Embryonic facial prominence (tissue), 1 donor: ENCODE measurements around the gene ILRUN.
"Not testable (repeated sequence)": the region's sequence is repeated elsewhere in the genome, so short reads cannot be mapped to it uniquely, and the experiment has no call there.

Experiments
- DNase-seq: peaks from one replicate; pipeline ENCODE4 v3.0.0-alpha.2; 2016; ENCODE audit errors: extremely low spot score

Gene ILRUN

DNA sequence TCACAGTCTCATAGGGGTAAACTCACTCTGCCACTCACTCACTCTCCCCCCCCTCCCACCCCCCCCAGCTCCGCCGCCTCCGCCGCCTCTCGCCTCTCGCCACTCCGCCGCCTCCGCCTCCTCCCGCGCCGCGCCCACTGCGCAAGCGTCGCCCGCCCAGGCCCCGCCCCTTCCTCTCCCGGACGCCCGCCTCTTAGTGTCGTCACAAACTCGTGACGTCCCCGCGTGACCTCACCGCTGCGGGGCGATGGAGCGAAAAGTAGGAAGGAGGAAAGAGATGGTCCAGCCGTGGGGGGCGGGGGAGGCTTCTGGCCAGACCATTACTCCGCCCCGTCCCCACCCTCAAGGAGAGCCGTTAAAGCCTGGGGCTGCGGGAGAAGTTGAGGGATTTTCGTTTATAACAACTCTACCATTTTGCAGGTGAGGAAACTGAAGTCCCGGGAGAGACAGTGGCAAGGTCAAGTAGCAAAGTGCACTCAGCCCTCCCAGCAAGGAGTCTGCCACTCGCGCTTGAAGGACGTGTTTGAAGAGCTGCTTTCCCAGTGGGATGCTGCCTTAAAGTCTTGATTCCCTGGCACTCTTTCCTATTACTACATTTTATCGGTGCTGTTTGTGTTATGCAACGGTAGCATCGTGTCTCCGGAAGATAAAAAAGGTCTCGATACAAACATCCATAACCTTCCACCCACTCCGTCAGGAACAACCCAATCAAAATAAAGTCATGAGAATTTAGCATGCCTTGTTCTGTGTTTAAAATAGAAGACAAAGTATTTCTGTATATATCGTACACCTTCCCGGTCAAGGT, at the start of gene ILRUN:
ILRUN (minus strand) TSS at position 29 of the 805 bp plus-strand sequence. CDS start 164 bp downstream, outside the sequence.
- peak; percentile 87 for DNase-seq

DNA sequence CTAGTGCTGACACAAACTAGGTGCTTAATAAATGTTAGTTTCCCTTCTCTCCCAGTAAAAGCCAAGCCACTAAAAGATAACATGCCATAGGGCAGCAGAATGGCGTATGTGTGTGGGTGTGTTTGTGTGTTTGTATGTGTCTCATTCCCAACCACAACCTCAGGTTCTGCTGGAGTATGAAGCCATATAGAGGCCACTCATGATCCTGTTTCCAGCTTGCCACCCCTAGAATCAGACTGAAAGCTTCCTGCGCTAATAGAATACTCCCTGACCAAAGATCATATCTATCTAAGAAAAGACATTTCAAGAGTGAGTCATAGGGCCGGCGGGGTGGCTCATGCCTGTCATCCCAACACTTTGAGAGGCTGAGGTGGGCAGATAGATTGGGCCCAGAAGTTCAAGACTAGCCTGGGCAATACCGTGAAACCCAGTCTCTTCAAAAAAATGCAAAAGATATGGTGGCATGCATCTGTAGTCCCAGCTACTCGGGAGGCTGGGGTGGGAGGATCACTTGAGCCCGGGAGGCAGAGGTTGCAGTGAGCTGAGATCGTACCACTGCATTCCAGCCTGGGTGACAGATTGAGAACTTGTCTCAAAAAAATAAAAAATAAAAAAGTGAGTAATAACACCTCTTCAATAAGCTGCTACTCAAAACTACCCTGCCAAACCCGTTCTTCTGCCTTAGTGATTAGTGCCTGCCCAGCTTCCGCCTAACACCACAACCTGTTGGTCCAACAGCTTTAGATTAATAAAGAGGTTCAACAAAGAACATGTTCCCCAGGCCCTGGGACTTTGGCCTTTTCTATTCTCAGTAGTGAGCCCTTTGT, 48.9 kb upstream of the ILRUN start:
- no peak for DNase-seq

DNA sequence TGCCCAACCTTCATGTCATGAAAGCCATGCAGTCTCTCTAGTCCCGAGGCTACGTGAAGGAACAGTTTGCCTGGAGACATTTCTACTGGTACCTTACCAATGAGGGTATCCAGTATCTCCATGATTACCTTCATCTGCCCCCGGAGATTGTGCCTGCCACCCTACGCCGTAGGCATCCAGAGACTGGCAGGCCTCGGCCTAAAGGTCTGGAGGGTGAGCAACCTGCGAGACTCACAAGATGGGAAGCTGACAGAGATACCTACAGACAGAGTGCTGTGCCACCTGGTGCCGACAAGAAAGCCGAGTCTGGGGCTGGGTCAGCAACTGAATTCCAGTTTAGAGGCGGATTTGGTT, 47.7 kb upstream of the ILRUN start:
- not testable (repeated sequence) for DNase-seq

DNA sequence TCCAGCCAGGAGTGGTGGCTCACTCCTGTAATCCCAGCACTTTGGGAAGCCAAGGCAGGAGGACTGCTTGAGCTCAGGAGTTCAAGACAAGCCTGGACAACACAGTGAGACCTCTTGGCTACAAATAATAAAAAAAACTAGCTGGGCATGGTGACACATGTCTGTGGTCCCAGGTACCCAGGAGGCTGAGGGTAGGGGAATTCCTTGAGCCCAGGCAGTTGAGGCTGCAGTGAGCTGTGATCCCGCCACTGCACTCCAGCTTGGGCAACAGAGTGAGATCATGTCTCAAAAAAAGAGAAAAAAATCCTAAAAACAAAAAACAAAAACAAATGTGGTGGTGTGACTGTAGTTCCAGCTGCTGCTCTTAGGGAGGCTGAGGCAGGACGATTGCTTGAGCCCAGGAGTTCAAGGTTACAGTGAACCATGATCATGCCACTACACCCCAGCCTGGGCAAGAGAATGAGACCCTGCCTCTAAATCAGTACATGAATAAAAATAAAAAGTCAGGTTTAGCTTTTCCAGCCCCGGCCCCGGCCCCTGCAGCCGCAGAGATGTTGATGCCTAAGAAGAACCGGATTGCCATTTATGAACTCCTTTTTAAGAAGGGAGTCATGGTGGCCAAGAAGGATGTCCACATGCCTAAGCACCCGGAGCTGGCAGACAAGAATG, 47.2 kb upstream of the ILRUN start:
- DNase-seq, result no peak

DNA sequence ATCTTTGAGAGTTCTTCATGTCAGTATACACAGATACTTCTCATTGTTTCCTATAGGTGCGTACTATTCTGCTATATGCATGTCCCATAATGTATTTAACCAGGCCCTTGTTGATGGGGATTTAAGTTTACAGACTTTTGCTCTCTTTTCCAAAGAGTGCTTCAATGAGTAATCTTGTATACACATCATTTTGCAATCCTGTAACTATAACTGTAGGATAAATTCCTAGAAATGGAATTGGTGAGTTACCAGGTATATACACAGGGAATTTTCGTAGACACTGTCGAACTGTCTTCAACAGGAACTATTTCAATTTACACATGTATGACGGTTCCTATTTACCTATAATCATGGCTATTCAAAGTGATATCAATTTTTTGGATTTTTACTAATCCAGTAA, 45.5 kb upstream of the ILRUN start:
- DNase-seq, result no peak

DNA sequence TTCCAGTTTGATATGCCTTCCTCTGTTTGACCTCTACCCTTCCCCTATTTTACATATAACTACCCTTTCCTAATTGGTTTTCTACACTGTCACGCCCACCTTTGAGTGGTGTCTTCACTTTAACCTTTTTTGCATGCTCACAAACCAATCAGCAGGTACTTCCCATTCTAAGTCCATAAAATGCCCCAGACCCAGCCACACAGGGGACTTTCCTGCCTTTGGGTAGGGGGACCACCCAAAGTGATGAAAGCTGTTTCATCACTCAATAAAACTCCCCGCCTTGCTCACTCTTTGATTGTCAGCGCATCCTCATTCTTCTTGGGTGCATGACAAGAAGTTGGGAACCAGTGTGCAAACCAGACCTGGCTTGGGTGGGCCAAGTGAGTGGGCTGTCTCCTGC, 40.3 kb upstream of the ILRUN start:
- DNase-seq, result no peak

DNA sequence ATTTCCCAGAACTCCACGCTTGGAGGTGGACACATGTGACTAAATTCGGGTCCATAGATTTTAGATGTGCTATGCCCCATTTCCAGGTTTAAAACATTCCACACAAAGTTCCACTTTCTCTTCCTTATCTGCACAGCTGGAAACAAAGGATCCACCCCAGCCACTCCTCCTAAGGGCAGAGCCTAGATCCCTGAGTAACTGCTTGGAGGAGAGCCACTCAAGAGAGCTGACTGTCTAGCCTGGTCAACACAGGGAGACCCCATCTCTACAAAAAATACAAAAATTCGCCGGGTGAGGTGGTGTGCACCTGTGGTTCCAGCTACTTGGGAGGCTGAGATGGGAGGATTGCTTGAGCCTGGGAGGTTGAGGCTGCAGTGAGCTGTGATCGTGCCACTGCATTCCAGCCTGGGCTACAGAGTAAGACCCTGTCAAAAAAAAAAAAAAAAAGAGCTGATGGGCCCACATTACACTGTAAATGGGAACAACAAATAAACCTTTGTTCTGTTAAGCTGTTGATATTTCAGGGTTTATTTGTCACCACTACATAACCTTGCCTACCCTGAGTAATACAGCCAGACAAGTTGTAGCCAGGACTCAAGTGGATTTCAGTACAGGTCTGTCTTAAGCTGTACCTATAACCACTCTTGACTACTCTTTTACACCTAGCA, 35.0 kb upstream of the ILRUN start:
- no peak for DNase-seq

DNA sequence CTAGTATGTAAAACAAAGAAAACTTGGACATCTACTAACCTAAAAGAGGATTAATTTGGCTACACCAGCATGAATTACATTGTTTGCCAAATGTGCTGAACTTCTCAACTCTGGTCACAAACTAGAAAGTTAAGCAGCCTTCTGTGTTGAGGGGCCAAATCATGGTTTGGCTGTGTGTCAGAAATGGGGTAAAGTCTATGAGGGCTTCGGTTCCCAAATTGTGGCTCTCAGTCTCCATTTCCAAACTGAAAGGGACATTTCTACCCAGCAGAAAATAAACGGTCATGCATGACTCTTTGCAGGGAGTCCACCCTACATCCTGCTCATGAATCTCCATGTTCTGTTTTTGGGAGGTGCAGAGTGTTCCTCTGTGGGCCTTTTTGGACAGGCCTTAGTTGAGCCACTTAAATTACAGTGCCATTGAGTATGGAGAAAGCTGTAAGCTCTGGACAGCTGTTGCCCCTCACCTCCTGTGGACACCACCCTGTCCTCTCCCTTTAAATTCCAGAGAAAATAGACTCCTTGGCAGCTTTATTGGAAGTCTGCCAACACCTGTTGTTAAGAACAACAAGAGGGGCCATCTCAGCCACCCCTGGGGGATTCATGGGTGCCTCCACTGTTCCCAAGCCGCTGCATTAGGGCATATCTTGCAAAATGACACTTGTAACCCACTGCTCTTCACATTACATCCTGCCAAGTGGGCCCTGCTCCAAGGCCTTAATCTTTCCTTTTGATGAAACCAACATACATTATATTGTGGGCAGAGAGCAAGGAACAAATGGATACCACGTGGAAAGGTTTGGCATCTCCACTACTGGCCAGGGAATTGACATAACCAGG, 33.3 kb upstream of the ILRUN start:
- no peak for DNase-seq

DNA sequence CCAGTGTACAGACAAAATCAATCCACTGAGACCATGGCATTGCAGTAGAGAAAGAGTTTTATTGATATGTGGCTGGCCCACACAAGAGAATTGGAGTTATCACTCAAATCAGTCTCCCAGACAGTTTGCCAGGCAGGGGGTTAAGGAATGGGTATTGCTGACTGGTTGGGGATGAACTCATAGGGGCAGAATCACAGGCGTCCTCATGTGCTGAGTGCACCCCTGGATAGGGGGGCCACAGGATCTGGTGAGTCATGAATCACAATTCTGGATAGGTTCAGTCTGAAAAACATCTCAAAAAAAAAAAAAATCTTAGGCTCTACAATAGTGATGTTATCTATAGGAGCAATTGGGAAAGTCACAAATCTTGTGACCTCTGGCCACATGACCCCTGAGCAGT, 29.5 kb upstream of the ILRUN start:
- no peak for DNase-seq

DNA sequence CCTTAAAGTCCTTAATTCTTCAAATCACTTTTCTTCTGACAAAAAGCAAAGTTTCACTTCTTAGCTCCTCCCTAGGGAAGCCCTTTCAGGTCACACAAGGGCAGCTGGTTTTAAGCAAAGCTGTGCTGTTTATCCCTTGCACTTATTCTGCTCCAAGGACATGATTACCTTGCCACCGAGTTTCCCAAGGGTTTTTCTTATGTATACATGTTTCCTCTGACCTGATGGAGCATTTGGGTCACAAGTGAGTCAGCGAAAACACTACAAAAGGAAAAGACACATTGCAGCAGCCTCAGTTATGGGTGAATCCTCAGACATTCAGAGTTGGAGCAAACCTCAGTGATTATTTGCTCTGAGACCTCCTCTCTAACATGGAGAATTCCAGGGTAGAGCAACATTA, 26.6 kb upstream of the ILRUN start:
- no peak for DNase-seq

DNA sequence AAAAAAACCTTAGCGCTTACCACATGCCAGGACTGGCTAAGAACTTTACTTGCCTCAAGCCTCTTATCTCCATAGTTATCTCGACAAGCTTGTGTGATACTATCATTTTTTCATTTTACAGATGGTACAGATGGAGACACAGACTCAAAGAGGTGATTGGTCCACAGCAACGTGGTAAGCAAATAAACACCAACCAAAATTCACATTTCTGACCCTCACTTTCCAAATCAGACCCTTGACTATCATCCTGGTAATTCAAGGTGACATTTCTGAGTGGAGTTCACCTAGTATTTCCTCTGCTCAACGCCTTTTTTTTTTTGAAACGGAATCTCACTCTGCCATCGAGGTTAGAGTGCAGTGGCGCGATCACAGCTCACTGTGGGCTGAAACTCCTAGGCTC, 25.9 kb upstream of the ILRUN start:
- DNase-seq, result no peak

DNA sequence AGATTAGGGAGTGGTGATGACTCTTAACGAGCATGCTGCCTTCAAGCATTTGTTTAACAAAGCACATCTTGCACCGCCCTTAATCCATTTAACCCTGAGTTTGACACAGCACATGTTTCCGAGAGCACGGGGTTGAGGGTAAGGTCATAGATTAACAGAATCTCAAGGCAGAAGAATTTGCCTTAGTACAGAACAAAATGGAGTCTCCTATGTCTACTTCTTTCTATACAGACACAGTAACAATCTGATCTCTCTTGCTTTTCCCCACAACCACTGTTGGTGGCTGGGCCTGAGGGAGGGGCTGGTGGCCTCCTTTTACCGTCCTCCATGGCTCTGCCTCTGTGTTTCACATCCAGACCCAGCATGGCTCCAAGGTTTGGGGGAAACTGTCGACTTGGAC, 23.6 kb upstream of the ILRUN start:
- DNase-seq, result not testable (repeated sequence)

DNA sequence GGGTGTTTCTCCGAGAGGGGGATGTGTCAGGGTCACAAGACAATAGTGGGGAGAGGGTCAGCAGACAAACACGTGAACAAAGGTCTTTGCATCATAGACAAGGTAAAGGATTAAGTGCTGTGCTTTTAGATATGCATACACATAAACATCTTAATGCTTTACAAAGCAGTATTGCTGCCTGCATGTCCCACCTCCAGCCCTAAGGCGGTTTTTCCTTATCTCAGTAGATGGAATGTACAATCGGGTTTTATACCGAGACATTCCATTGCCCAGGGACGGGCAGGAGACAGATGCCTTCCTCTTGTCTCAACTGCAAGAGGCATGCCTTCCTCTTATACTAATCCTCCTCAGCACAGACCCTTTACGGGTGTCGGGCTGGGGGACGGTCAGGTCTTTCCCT, 23.1 kb upstream of the ILRUN start:
- DNase-seq, result not testable (repeated sequence)

DNA sequence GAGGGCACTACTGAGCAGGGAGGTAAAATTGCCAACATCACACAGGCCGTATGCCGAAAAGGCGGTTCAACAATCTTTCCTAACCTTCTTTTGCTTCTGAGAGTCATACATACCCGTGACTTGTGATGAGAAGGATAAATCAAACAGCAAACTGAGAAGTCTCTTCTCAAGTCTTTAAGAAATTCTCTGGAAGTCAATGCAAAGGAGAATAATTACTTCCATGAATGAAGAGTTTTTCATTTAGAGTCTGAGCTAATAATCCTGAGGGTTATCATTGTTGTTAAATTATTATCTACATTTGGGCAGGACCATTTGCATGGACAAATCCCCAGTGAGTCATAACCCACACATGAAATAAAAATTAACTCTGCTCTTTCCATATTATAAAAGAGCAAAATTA, 22.4 kb upstream of the ILRUN start:
- DNase-seq, result no peak

DNA sequence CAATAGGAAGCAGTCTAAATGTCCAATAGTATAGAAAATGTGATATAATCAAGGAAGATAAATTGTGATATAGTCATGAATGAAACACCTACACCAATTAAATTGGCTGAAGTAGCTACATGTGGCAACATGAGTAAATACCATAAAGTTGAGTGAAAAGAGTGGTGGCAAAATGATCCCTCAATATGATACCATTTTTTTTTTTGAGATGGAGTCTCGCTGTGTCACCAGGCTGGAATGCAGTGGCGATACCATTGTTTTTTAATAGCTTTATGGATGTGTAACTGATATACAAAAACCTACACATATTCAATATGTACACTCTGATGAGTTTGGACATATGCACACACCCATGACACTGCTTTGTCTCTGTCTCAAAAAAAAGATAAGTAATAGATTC, 20.9 kb upstream of the ILRUN start:
- DNase-seq, result no peak

DNA sequence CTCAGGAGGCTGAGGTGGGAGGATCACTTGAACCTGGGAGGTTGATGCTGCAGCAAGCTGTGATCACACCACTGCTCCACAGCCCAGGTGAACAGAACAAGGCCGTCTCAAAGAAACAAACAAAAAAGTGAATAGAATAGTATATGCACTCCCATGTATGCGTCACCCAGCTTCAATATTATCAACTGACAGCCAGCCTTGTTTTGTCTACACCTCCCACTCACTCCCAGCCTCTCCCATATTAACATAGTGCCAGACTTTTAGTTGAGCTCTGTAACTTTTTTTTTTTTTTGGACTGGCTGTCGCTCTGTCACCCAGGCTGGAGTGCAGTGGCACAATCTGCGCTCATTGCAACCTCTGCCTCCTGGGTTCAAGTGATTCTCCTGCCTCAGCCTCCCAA, 18.1 kb upstream of the ILRUN start:
- DNase-seq, result no peak

DNA sequence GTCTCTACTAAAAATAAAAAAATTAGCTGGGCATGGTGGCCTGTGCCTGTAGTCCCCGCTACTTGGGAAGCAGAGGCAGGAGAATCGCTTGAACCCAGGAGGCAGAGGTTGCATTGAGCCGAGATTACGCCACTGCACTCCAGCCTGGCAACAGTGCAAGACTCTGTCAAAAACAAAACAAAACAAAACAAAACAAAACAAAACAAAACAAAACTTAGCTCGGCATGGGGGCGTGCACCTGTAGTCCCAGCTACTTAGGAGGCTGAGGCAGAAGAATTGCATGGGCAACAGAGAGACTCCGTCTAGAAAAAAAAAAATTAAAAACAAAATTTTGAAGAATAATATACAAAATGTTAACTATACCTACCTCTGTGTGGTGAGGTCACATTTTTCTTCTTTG, 16.3 kb upstream of the ILRUN start:
- not testable (repeated sequence) for DNase-seq

DNA sequence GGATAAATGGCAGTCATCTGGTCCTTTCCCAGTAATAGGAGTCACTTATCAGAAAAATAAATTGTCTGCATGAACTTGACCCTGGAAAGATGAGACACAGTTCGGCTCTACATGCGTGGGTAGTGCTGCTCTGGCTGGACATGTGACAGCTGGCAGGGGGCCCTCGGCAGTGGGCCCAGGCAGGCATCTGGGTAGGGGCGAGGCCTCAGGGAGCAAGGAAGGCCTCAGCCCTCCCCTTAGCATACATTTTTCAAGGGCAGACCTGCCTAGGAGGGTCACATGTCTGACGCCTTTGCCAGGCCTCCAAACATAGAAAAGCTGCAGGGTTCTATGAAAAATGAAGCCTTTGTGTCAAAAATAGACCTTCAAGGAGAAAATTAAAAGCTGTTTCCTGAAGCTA, 12.8 kb upstream of the ILRUN start:
- no peak for DNase-seq

DNA sequence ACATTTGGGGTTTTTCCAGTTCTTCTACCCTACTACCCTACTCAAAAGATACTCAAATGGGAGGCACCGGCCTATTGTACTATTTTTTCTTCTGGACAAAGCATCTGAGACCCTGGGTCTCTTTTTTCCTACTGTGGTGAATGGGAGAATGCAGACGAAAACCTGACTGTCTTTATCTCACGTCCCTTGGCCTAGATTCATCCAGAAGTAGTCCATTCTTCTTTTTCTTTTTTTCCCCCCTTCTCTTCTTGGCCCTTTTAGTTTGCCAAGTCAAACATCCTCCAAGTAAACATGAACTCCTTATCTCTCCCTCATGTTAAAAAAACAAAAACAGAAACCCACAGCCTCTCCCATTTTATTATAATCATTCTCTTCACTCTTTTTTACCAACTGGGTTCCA, 8.7 kb upstream of the ILRUN start:
- DNase-seq, result no peak

DNA sequence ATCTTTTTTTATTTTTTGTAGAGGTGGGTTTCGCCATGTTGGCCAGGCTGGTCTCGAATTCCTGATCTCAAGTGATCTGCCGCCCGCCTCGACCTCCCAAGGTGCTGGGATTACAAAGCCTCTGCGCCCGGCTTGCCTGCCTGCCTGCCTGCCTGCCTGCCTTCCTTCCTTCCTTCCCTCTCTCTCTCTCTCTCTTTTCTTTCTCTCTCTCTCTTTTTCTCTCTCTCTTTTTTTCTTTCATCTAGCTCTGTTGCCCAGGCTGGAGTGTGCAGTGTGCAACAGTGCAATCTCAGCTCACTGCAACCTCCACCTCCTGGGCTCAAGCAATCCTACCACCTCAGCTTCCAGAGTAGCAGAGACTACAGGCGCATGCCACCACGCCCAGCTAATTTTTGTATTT, 4.6 kb upstream of the ILRUN start:
- DNase-seq, result no peak

DNA sequence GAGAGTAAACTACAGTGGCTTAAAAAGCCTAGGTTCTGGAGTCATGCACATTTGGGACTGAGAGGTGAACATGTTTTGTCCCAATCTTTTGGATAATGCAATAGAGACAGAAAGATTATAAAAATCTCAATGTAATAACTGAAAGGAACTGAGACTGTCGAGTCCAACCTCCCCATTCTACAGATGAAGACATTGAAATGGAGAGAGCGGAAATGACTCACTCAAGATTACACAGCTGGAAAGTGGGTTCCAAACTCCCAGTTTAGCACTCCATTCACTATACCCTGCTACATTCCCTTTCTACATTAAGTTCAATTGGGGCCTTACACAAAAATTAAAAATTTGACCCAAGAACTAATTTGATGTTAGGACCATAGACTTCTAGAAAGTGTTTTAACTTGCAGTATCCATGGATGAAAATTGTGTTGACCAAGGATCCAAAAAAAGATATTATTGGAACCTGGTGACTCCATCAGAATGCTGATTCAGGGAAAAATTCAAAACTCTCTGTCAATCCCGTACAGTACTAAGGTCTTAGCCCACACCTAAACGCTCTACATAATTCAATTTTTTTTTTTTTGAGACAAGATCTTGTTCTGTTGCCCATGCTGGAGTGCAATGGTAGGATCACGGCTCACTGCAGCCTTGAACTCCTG, 1.5 kb upstream of the ILRUN start:
- no peak for DNase-seq
